A549 (cell line): Measurements from ENCODE around the gene NOP53. TPM values are rescaled to one million over a fixed set of nuclear protein-coding genes. Genes with fewer than 3 reads are reported as not detected.

Source experiments
- ATAC-seq, 2 experiments: fragments of 200-7000 bp in 1 of 2; fragments of >200 bp in 1 of 2; cut with Nextera tagmentation in 1 of 2; cut with Tn5 transposase in 1 of 2; 3 replicates each; pipeline versions ENCODE4 v1.8.0 to v1.9.1; 2018 to 2020; ENCODE audit warnings: mild to moderate bottlenecking in 1 of 2, moderate library complexity in 1 of 2
- CTCF ChIA-PET: fragments of 300-600 bp; sonication (Branson Sonifier 250); formaldehyde crosslinking; extraction: SDS; loops from one replicate; lab custom pipeline; 2021; ENCODE audit warnings: antibody characterized with exemption, inconsistent platforms; lab: Yijun Ruan, JAX
- POLR2A ChIA-PET: fragments of 350-600 bp; formaldehyde crosslinking; extraction: SDS; loops from one replicate; lab custom pipeline; 2021; ENCODE audit warnings: antibody characterized with exemption, inconsistent platforms; lab: Yijun Ruan, JAX
- DNase-seq, 2 experiments: peaks; one replicate each; pipeline versions ENCODE4 v3.0.0 to v3.0.0-alpha.2; 2011 to 2016; ENCODE audit warnings: low read depth in 1 of 2, low spot score in 1 of 2
- FAIRE-seq: peaks from 2 replicates; lab custom pipeline; 2011; peaks lifted over from hg19 to GRCh38; lab: Jason Lieb, UNC
- H3K27ac ChIP-seq, 2 experiments: fragments of >200 bp; sonication (Bioruptor Twin); formaldehyde crosslinking; 3 replicates each; pipeline ENCODE4 v1.5.1; 2016 to 2017
- H3K4me1 ChIP-seq: fragments of >200 bp; sonication (Bioruptor Twin); formaldehyde crosslinking; 3 replicates; pipeline ENCODE4 v1.6.1; 2016
- H3K4me2 ChIP-seq: fragments of >200 bp; sonication (Bioruptor Twin); formaldehyde crosslinking; 3 replicates; pipeline ENCODE4 v1.6.1; 2016
- H3K4me3 ChIP-seq: fragments of >200 bp; sonication (Bioruptor Twin); formaldehyde crosslinking; 3 replicates; pipeline ENCODE4 v1.5.1; 2016
- H3K9me3 ChIP-seq: fragments of >200 bp; sonication (Bioruptor Twin); formaldehyde crosslinking; 3 replicates; pipeline ENCODE4 v1.6.1; 2016
- BHLHE40 ChIP-seq: IDR thresholded peaks from 2 replicates; pipeline ENCODE4 v1.6.1; 2012; ENCODE audit warnings: low read depth, low read length, inconsistent platforms
- CBX2 ChIP-seq: fragments of 200-600 bp; sonication (generic); IDR thresholded peaks from 2 replicates; pipeline ENCODE4 v1.6.1; 2016; ENCODE audit warnings: low read depth, mild to moderate bottlenecking, borderline replicate concordance
- CTCF ChIP-seq: fragments of >200 bp; sonication (Bioruptor Twin); formaldehyde crosslinking; IDR thresholded peaks from 3 replicates; pipeline ENCODE4 v1.5.1; 2016
- ESRRA ChIP-seq: fragments of 150-350 bp; IDR thresholded peaks from 2 replicates; pipeline ENCODE4 v1.6.1; 2014; ENCODE audit warnings: mild to moderate bottlenecking, low read length, borderline replicate concordance
- GATA3 ChIP-seq: IDR thresholded peaks from 2 replicates; pipeline ENCODE4 v1.6.1; 2012; ENCODE audit warnings: borderline replicate concordance
- KDM5A ChIP-seq: fragments of 200-600 bp; sonication (generic); IDR thresholded peaks from 2 replicates; pipeline ENCODE4 v1.6.1; 2016; ENCODE audit warnings: antibody characterized with exemption, mild to moderate bottlenecking
- MAFK ChIP-seq: fragments of 450-650 bp; IDR thresholded peaks from 2 replicates; pipeline ENCODE4 v1.6.1; 2014; ENCODE audit not compliant: partially characterized antibody
- MAZ ChIP-seq: fragments of 150-350 bp; IDR thresholded peaks from 2 replicates; pipeline ENCODE4 v1.6.1; 2014; ENCODE audit warnings: antibody characterized with exemption, low read depth, low read length, borderline replicate concordance
- MYC ChIP-seq: IDR thresholded peaks from 2 replicates; pipeline ENCODE4 v1.6.1; 2012; ENCODE audit warnings: mild to moderate bottlenecking, inconsistent platforms, low read length, improper control_type of control experiment, borderline replicate concordance
- NFE2L2 ChIP-seq: fragments of 150-350 bp; conservative IDR thresholded peaks from 2 replicates; pipeline ENCODE4 v1.6.1; 2014; ENCODE audit warnings: low read length
- RAD21 ChIP-seq, 2 experiments: fragments of >200 bp in 1 of 2; sonication (Bioruptor Twin) in 1 of 2; formaldehyde crosslinking in 1 of 2; IDR thresholded peaks in 1 of 2; conservative IDR thresholded peaks in 1 of 2; 2 replicates in 1 of 2; 3 replicates in 1 of 2; pipeline ENCODE4 v1.6.1; 2012 to 2018; ENCODE audit warnings: inconsistent platforms in 1 of 2
- SMC3 ChIP-seq: fragments of >200 bp; sonication (Bioruptor Twin); formaldehyde crosslinking; IDR thresholded peaks from 3 replicates; pipeline ENCODE4 v1.6.1; 2018; ENCODE audit warnings: inconsistent platforms
- SREBF2 ChIP-seq: fragments of 450-650 bp; IDR thresholded peaks from 2 replicates; pipeline ENCODE4 v1.6.1; 2014; ENCODE audit warnings: mild to moderate bottlenecking, moderate library complexity
- ZFP36 ChIP-seq: fragments of 450-650 bp; IDR thresholded peaks from 2 replicates; pipeline ENCODE4 v1.6.1; 2014; ENCODE audit warnings: borderline replicate concordance; ENCODE audit not compliant: partially characterized antibody
- WGBS: methylation state at CpG from one replicate; pipeline ENCODE4 v1.1.6; 2017; ENCODE audit errors: missing lambda C conversion rate; 5-methylcytosine and 5-hydroxymethylcytosine counted together
- polyA plus RNA-seq, 4 experiments: library from polyadenylated mRNA; depleted of rRNA in 3 of 4; stranded (reverse); fragments of >200 nt; fragmentation: RNase III in 1 of 4; extraction: RNeasy Plus Mini Kit Qiagen cat#74134 plus additional on column Dnase treatment in 1 of 4; gene quantifications; 2 replicates in 3 of 4; 3 replicates in 1 of 4; pipeline ENCODE4 v1.2.3, GENCODE V29; 2011 to 2017
- TF ChIP-seq, protein P1 (sequence below): IDR thresholded peaks from 2 replicates; pipeline ENCODE4 v1.6.1; 2012
- TF ChIP-seq, protein P2 (sequence below): fragments of 250-450 bp; sonication (Bioruptor Pico); IDR thresholded peaks from 2 replicates; pipeline ENCODE4 v1.5.0; 2021; ENCODE audit warnings: mild to moderate bottlenecking, moderate library complexity, borderline replicate concordance
- TF ChIP-seq, protein P3 (sequence below): fragments of >200 bp; sonication (Bioruptor Twin); formaldehyde crosslinking; IDR thresholded peaks from 2 replicates; pipeline ENCODE4 v1.6.1; 2016

The NOP53 gene
- polyA plus RNA-seq, 2 of the 4 experiments (the other 2 are of a cell fraction): 135 to 182 TPM

DNA sequence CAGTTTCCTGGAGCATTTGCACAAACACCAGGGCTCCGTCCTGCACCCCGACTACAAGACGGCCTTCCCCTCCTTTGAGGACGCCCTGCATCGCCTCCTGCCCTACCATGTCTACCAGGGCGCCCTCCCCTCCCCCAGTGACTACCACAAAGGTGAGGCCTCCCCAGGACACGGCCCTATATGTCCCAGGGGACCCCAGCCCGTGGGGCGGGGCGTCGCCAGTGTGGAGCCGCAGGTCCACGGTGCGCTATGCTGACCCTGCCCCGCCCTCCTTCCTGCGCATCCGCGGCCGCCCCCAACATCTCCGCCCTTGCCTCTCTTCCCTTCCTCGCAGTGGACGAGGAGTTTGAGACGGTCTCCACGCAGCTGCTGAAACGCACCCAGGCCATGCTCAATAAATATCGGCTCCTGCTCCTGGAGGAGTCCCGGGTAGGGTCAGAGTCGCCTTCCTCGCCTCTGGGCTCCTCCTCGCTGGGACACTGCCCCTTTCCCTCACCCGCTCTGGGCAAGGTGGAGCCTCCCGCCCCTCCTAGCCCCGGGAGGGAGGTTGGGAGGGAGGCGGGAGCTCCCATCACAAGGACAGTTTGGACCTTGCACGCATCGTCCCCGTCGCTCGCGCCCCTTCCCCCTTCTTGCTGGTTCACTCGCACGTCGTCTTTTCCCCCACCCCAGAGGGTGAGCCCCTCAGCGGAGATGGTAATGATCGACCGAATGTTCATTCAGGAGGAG, 46.6 kb upstream of the NOP53 start:
- H3K4me1 ChIP-seq: peaks cover 8% of the 10 kb centered on the region
- no peak overlapping the region for H3K4me3 ChIP-seq
- no peak overlapping the region for H3K4me2 ChIP-seq
- CTCF ChIA-PET: interaction anchor here (0.6 to 23.3 kb wide), 71 partner anchors 11 to 405 kb away, joined by 3 to 1389 read pairs (median 5); partner anchors contain the start of genes DHX34, EHD2, KPTN and NAPA
- DNase-seq (no peak), ATAC-seq (peak; percentile 4 to 37; a peak in 3 of 6 replicates), FAIRE-seq (no peak)
- H3K9me3 ChIP-seq: no peaks in the 10 kb centered on the region
- H3K27ac ChIP-seq: no peak overlapping the region
- TF ChIP-seq ZFP36: no peak
- TF ChIP-seq, protein P1, sequence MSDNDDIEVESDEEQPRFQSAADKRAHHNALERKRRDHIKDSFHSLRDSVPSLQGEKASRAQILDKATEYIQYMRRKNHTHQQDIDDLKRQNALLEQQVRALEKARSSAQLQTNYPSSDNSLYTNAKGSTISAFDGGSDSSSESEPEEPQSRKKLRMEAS: 0 out of 2 replicates have a peak, but pooled peaks have one; percentile 1
- 74% methylated on average over 46 of the region's 46 CpGs for WGBS
- POLR2A ChIA-PET: interaction anchor here (0.6 to 0.7 kb wide), 2 partner anchors 25 to 99 kb away, joined by 3 to 4 read pairs; no protein-coding TSS in a partner anchor

- FAIRE-seq: no peak
These were observed 45.9 kb upstream of the NOP53 start for GRCh38 chr19:47699360-47699917.

GRCh38 chr19:47700934-47701716, 44.2 kb upstream of the NOP53 start:
- no peaks in the 10 kb centered on the region for H3K9me3 ChIP-seq
- ChIA-PET POLR2A (no interaction called here), CTCF (interaction anchor here (0.9 to 23.3 kb wide), 10 partner anchors 11 to 264 kb away, joined by 3 to 1389 read pairs (median 50); partner anchors contain the start of genes EHD2, NAPA and NOP53)
- H3K27ac ChIP-seq: no peak overlapping the region
- no peak for TF ChIP-seq SREBF2
- no peak for TF ChIP-seq NFE2L2
- TF ChIP-seq BHLHE40: no peak
- TF ChIP-seq MAFK: no peak
- no peak for TF ChIP-seq CBX2
- TF ChIP-seq, protein P2, sequence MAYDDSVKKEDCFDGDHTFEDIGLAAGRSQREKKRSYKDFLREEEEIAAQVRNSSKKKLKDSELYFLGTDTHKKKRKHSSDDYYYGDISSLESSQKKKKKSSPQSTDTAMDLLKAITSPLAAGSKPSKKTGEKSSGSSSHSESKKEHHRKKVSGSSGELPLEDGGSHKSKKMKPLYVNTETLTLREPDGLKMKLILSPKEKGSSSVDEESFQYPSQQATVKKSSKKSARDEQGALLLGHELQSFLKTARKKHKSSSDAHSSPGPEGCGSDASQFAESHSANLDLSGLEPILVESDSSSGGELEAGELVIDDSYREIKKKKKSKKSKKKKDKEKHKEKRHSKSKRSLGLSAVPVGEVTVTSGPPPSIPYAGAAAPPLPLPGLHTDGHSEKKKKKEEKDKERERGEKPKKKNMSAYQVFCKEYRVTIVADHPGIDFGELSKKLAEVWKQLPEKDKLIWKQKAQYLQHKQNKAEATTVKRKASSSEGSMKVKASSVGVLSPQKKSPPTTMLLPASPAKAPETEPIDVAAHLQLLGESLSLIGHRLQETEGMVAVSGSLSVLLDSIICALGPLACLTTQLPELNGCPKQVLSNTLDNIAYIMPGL (CRISPR knock-in tag): no peak
- no peak for TF ChIP-seq ESRRA
- H3K4me1 ChIP-seq: peaks cover 9% of the 10 kb centered on the region
- 94% methylated on average over 43 of the region's 43 CpGs for WGBS
- ATAC-seq (no peak), DNase-seq (no peak), FAIRE-seq (no peak)
- H3K4me3 ChIP-seq: no peak overlapping the region
- H3K4me2 ChIP-seq: no peak overlapping the region

More at GRCh38 chr19:47699360-47699917, 45.9 kb upstream of the NOP53 start:
- ATAC-seq: peak; percentile 64 to 84
- no peak overlapping the region for H3K4me2 ChIP-seq
- TF ChIP-seq KDM5A (no peak), CTCF (peak; percentile 87), SMC3 (peak; percentile 65), RAD21 (conservative IDR thresholded peaks at IDR 0.05 in 1 of 2, IDR thresholded peaks at IDR 0.05 in 1 of 2) (peak; percentile 75 to 80), GATA3 (no peak), NFE2L2 (no peak), MAZ (peak; percentile 78; the same call in 1 of the 2 replicates), MYC (no peak)
- TF ChIP-seq, protein P3, sequence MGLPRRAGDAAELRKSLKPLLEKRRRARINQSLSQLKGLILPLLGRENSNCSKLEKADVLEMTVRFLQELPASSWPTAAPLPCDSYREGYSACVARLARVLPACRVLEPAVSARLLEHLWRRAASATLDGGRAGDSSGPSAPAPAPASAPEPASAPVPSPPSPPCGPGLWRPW: no peak
- TF ChIP-seq, protein P1: peak; percentile 31; the same call in 1 of the 2 replicates
- TF ChIP-seq, all 56 proteins: peak for 5
- no peak overlapping the region for H3K27ac ChIP-seq
- no peaks in the 10 kb centered on the region for H3K9me3 ChIP-seq
- no peak overlapping the region for H3K4me3 ChIP-seq
- WGBS: 39% methylated on average over 9 of the region's 9 CpGs
- peaks cover 9% of the 10 kb centered on the region for H3K4me1 ChIP-seq
- ChIA-PET POLR2A (interaction anchor here (0.6 to 0.7 kb wide), 2 partner anchors 24 to 99 kb away, joined by 3 to 4 read pairs; no protein-coding TSS in a partner anchor), CTCF (interaction anchor here (0.6 to 23.3 kb wide), 62 partner anchors 12 to 366 kb away, joined by 3 to 1389 read pairs (median 5); partner anchors contain the start of genes EHD2, KPTN, NAPA and NOP53)
- DNase-seq: peak; percentile 73 to 93
